Medulla oblongata (tissue), 1 donor: Measurements from ENCODE around the gene ZFP37.
"Not testable (repeated sequence)": the region's sequence is repeated elsewhere in the genome, so short reads cannot be mapped to it uniquely, and the experiment has no call there.

ENCODE experiments used
- DNase-seq: peaks from one replicate; pipeline ENCODE4 v3.0.0-alpha.2; 2015; ENCODE audit errors: extremely low spot score

The ZFP37 gene

DNA sequence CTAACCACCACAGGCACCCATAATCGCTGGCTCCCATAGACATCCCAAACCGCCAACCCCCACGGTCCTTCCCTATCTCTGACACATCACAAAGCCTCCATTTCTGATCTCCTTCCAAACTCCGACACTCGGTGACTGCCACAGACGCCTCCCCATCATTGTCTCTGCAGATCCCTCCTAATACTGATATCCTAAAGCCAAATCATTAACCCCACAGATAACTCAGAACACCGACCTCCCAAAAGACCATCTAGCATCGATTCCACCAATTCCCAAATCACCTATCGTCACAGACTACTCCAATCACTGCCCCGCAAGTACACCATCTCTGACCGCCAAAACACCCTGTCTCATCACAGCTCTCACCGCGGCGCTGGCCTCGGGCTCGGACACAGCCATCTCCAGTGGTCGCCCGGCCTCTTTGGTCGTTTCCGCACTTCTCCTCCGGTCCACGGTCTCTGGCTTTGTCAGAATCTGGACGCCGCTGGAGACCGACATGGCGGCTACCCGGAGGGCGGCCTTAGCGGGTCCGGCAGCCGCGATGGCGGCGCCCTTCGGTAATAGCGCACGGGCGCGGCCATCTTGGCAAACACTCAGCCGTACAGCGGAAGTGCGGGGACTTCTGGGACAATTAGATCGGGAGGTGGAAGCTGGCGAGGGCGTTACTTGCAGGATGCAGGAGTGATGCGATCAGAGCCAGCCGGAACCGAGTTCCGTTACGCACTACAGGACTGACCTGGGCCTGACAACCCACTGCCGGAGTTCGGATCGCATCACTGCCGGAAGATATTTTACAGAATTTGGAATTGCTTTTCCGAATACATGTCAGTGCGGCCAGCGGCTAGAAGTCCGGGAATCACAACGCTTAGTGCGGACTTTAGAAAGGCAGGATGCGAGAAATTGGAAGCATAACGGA, at the start of gene ZFP37:
TSS of gene ZFP37 (minus strand) at position 534 of the 916 bp plus-strand sequence. CDS start at position 498, 36 bp downstream.
- peak; percentile 96 for DNase-seq

DNA sequence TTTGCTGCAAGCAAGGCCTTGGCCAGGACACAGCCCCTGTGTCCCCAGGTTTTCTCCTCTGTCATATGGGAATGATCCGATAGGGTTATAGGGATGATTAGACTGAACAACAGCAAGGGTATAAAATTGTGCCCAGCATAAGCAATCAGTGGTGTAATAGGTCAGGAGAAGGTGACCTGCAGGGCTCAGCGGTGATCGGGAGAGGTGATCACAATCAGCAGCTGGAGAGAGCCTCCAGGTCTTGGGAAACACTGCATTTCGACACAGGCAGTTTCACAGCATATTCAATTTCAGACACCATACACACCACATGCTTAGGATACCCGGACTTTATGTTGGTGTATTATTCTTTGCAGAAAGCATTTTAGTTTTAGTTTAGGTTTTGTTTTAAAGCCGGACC, 48.8 kb upstream of the ZFP37 start:
- not testable (repeated sequence) for DNase-seq

- DNase-seq = no peak
These were observed 39.0 kb upstream of the ZFP37 start for GRCh38 chr9:113095561-113095960.

GRCh38 chr9:113089924-113090323, 33.4 kb upstream of the ZFP37 start:
- DNase-seq = not testable (repeated sequence)

DNA sequence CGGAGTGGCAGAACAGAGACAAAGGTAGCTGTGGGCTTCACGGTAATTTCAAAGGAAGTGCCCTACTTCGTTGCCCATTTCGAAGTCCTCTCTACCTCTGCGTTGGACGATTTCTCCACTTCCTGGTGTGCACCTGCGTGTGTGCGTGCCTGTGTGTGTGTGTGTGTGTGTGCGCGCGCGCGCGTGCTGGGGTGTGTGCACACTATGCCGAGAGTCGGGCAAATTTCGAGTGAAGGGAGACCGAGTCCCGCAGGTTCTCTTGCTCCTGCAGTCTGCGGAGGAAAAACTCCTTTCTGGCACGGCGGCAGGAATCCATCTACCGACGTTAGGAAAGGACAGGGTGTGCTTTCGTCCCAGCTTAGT, 32.6 kb upstream of the ZFP37 start:
- DNase-seq = not testable (repeated sequence)

GRCh38 chr9:113088456-113089142, 32.1 kb upstream of the ZFP37 start:
- not testable (repeated sequence) for DNase-seq

DNA sequence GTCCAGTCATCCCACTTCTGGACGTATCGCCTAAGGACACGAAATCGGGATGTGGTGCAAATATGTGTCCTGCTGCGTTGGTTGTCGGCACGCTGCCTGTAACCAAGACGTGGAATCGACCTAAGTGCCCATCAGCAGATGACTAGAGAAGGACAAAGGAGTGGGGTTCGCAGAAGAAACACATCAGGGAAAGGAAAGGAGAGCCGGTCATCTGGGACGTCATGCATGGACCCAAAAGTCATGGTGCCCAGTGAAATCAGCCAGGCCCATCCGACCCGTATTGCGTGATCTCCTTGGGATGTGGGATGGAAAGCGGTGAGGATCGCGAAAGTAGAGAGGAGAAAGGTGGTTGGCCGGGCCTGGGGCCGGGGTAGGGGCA, 6.4 kb upstream of the ZFP37 start:
- DNase-seq = not testable (repeated sequence)

GRCh38 chr9:113062256-113062931, 5.9 kb upstream of the ZFP37 start:
- not testable (repeated sequence) for DNase-seq

DNA sequence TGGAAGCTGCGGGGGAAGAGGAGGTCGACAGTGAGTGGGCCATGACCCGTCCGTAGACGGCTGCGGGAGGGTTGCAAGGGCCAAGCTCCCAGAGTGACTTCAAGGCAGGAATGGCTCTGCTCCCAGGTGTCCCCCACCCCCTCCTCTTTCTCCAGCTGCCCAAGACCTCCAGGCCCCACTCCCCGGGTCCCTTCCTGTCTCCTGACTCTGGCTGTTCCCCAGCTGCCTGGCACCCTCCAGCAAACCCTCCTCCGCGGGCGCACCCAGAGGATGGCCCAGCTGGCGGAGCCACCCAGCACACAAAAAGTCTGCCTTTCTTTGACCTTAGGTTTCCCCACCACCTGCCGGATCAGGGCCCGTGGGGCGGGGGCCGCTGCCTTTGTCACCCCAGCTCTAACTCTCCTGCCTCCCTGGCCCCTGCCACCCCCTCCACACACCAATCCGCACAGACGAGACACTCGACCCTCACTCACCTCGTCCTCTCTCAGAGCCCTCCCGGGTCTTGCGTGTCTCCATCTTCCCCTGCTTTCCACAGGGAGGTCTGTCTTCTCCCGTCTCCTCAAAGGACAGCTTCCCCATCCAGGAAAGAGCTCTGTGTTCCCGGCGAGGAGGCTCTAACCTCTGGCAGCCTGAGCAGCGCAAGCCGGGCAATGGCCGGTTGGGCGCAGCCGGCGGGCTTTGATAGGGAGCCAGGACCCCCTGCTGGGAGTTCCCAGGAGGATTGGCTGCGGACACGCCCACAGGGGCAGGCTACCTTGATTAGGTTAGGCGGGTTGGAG, 4.7 kb upstream of the ZFP37 start:
- DNase-seq = not testable (repeated sequence)

DNA sequence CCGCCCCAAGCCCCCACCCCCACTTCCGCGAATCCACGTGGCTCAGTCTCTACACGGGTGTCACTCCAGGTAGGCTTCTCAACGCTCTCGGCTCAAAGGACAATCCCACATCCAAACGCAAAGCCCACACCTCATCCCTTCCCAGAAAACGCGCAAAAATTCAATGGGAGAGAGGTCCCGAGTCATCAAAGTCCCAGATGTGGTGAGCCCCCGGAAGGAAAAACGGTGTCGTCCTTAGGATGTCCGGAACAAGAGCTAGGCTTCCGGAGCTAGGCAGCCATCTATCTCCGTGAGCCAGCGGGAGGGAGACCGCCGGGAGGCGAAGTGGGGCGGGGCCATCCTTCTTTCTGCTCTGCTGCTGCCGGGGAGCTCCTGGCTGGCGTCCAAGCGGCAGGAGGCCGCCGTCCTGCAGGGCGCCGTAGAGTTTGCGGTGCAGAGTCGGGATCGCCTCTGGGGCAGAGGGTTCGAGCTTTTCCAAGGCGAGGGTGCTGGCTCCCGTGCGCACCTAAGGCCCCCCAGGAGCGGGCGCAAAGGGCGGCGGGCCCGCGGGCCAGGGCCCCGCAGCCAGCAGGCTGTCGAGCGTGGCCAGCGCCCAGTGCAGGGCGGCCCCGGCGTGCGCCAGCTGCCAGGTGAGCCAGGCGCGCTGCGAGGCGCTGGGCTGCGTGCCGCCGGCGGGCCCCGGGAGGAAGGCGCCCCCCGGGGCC, 3.2 kb upstream of the ZFP37 start:
- DNase-seq = not testable (repeated sequence)

- DNase-seq = peak; percentile 2
These were observed 669 bp upstream of the ZFP37 start for GRCh38 chr9:113057193-113057592.

- DNase-seq = no peak
These were observed 13.5 kb downstream of the ZFP37 start for GRCh38 chr9:113042884-113043657.

GRCh38 chr9:113026200-113026599, 30.3 kb downstream of the ZFP37 start:
- DNase-seq = no peak

DNA sequence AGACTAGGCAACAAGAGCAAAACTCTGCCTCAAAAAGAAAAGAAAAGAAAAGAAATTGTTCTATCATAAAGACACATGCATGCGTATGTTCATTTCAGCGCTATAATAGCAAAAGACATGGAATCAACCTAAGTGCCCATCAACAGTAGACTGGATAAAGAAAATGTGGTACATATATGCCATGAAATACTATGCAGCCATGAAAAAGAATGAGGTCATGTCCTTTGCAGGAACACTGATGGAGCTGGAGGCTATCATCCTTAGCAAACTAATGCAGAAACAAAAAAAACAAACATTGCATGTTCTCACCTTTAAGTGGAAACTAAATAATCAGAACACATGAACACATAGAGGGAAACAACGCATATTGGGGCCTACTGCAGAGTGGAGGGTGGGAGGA, 38.3 kb downstream of the ZFP37 start:
- no peak for DNase-seq

- no peak for DNase-seq
These were observed 44.0 kb downstream of the ZFP37 start for GRCh38 chr9:113012492-113012891.

DNA sequence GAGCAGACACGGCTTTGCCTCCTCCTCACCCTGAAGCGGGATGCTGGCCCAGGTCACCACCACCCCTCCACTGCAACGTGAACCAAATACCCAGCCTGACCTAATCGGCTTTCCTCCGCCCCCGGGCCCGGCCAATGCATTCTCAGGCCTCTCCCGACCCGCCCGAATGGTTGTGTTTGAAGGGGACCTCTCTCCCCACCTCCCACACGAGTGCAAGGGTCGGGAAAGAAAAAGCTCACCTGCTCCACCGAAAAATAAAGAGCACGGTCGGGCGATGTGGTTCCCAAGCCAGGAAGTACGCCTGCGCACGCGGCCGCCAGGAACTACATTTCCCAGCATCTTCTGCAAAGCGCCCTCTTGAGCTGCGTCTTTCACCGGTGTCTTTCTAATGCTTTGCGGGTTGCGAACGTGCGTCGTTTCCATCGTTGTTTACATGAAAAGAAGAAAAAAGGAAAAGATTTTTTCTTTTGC, 44.6 kb downstream of the ZFP37 start, which contains the start of gene ZNF883:
TSS of gene ZNF883 (minus strand) at position 282 of the 471 bp plus-strand sequence.
- DNase-seq = peak; percentile 57

- DNase-seq = no peak
These were observed 50.7 kb downstream of the ZFP37 start for GRCh38 chr9:113005777-113006176.

- DNase-seq = no peak
These were observed 59.1 kb downstream of the ZFP37 start for GRCh38 chr9:112997236-112997941.
